Fibroblast of skin of left biceps (primary cell): ENCODE measurements around the gene RPS27.

Experiments
- DNase-seq, 2 experiments: peaks; one replicate each; pipeline ENCODE4 v3.0.0-alpha.2; 2013; ENCODE audit warnings: low read depth in 2 of 2

The RPS27 gene

GRCh38 chr1:153990468-153991150 lies at the start of gene RPS27:
TSS of gene RPS27 (plus strand) at chr1:153990762. CDS start at chr1:153990797, 35 bp downstream.
- peak; percentile 96 to 97 for DNase-seq

DNA sequence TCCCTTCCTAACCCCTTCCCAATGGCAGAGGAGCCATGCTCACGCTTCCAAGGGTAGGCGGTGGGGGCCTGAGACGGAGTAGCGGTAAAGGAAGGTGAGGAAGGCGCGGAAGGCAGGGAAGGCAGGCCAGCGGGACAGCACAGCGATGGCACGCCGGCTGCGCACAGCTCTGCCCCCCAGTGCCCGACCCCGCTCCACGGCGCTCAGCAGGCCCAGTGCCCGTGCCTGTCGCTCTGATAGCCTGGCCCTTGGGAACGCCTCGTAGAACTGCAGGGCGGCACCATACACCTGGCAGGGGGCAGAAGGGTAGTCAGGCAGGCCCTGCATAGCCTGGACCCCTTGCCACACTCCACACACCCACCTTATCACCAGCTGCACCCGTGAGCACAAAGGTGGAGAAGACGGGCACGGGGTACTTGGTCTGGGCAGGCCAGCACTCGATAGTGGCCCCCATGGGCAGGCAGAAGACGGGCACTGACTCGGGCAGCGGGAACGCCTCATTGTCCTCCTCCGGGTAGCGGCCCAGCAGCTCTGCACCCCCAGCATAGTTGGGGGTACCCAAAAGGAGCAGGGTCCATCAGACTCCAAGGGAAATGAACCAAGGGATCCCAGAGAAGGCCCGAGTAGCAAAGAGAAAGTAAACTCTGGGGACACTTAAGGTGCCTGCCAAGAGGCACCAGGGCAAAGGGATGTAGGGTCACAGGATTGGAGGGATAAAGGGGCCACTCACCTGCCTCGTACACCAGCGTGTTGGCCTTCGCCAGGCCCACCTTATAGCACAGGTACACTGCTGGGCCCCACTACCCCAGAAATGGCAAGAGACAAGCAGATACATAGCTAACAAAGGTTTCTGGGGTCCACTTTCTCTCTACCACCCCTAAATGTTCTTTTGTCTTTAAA lies 48.5 kb upstream of the RPS27 start:
- no peak for DNase-seq

GRCh38 chr1:153942766-153943549 lies 47.6 kb upstream of the RPS27 start:
- no peak for DNase-seq

GRCh38 chr1:153944005-153944826 lies 46.3 kb upstream of the RPS27 start:
- DNase-seq = no peak

DNA sequence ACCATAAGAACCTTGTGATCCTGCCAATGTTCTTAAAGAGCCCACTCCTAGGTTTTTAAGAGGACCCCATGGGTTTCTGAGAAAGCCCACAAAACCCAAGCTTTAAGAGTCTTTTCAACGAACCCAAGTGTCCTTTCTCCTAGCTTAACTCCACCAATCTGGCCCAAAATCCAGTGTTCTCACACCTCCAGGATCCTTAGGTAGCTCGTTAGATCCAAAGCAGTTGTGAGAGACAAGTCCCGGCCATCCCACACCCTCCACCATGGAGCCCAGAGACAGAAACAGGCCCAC lies 45.8 kb upstream of the RPS27 start:
- DNase-seq = no peak

- DNase-seq = no peak
Observed at GRCh38 chr1:153945131-153945794, 45.3 kb upstream of the RPS27 start.

- no peak for DNase-seq
Observed at GRCh38 chr1:153945795-153946621, 44.6 kb upstream of the RPS27 start.

- DNase-seq = no peak
Observed at GRCh38 chr1:153946622-153947241, 43.8 kb upstream of the RPS27 start, which contains the start of gene DENND4B. TSS of gene DENND4B (minus strand) at chr1:153946718. CDS start at chr1:153944374, 2,344 bp downstream.

DNA sequence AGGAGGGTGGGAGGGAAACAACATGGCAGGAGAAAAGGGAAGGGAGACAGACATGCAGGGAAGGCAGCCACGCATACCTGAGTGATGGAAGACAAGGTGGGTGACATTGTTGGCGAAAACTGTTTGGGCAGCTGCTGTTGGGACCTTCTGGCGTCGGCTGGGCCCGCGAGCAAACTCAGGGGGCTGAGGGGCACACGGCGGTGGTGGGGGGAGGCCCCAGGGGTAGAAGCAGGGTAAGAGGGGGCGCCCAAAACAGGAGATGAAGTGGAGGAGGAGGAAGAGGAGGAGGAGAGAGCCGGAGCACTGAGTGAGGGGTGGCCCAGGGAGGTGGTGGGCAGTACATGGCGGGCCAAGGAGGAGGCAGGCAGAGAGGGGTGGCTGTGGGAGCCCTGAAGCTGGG lies 39.4 kb upstream of the RPS27 start:
- no peak for DNase-seq

GRCh38 chr1:153951801-153952200 lies 38.8 kb upstream of the RPS27 start:
- DNase-seq = no peak

DNA sequence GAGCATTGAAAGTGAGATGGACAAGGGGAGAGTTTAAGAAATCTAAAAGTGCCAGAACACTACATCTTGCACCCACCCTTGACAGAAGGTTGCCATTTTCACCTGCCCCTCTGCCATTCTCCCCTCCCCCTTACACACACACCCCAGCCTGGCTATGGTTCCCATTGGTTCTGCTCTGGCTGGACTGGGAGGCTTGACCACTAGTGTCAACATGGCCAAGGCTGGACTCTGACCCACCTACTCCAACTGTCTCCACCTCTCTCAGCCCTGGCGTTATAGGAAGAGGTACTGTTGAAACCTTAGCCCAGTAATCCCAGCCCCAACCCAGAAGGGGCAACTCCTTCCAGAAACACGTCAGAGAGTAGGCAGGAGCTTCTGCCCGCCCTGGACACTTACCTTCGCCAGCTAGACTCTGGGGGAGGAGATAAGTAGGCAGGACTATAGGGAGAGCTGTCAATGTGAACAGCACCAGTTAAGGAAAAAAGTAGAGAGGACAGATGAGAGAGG lies 36.6 kb upstream of the RPS27 start:
- no peak for DNase-seq

- no peak for DNase-seq
Observed at GRCh38 chr1:153954826-153955225, 35.7 kb upstream of the RPS27 start.

- DNase-seq = no peak
Observed at GRCh38 chr1:153956997-153957715, 33.4 kb upstream of the RPS27 start.

- no peak for DNase-seq
Observed at GRCh38 chr1:153957744-153958110, 32.8 kb upstream of the RPS27 start.

DNA sequence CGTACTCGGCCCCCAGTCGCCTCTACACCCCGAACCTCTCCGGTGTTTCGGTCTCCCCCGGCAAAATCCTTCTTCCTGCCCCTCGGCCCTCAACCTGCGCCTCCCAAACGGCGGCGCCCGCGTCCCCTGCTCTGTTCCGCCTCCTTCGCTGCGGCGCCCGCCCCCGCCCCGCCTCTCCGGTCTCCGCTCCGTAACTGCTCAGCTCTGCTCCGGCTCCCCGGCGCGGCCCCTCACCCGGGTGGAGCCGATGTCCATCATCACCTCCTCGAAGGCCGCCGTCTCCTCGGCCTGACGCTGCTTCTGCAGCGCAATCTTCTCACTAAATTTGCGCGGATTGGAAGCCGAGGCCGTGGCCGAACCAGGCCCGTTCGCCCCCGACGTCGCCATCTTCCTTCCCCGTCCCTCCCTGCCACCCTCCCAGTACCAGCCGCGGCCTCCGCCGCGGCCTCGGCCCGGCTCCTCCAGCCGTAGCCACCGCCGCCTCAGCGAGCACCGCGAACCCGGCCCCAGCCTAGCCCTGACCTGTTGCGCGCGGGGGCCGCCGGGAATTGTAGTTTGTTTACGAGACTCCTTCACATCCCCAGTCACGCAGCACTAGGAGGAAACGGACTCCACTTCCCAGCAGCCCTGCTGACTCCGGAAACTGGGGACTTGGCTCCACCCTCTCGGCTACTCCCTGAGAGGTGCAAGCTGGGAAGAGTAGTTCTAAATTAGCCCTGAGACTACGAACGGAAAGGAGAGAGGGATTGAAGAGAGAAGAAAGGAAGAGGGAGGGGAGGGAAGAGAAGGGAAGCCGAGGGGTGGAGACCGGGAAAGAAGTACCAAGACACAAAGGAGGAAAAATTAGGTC lies 32.2 kb upstream of the RPS27 start, which contains the start of gene CRTC2:
Gene CRTC2, minus strand, starts transcription at position 502 of the 850 bp plus-strand sequence. Its CDS starts 115 bp downstream, at position 387.
- peak; percentile 93 for DNase-seq

DNA sequence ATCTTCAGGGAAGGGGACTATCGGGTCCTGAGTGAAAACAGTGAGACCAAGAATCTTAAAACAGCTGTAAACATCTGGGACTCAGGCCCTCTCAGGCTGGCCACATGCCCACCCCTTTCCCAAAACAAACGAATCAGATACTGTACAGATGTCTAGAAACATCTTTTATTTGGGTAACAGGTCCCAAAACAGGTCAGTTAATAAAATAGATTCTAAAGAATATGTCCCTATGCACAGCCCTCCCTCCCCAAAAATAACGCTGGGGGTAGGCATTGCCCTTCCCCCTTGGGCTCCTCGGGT lies 31.7 kb upstream of the RPS27 start:
- DNase-seq = no peak

DNA sequence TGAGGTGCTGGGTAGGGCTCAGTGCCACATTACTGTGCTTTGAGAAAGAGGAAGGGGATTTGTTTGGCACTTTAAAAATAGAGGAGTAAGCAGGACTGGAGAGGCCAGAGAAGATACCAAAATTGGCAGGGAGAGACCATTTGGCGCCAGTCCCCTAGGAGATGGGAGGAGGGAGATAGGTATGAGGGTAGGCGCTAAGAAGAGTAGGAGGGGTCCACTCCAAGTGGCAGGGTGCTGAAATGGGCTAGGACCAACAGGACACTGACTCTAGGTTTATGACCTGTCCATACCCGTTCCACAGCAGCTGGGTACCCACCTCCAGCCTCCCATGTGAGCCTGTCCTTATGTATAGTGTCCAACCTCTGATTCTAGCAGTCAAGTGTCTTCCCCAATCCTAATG lies 31.1 kb upstream of the RPS27 start:
- DNase-seq = no peak

- no peak for DNase-seq
Observed at GRCh38 chr1:153960206-153960605, 30.4 kb upstream of the RPS27 start.
